ENCODE measurements around the gene EOMES.
A peak's percentile ranks its signal among the peaks of the same experiment; 100 is the strongest.

The EOMES gene

GRCh38 chr3:27714146-27714526, 8.0 kb downstream of the EOMES start:
- no peak overlapping the region for H3K27ac Mint-ChIP-seq
- peaks cover 44% of the 10 kb centered on the region for H3K4me1 Mint-ChIP-seq (ENCODE audit: low read depth)
- H3K36me3 Mint-ChIP-seq (ENCODE audit: low read depth), result peaks cover 6% of the 10 kb centered on the region
- peaks cover 74% of the 10 kb centered on the region for H3K27me3 Mint-ChIP-seq
- H3K9me3 Mint-ChIP-seq, result no peaks in the 10 kb centered on the region
- peak overlapping the region; percentile 91 for H3K4me3 Mint-ChIP-seq

GRCh38 chr3:27713435-27714145, 8.5 kb downstream of the EOMES start:
- Mint-ChIP-seq H3K27ac (peak overlapping the region; percentile 29), H3K27me3 (peaks cover 68% of the 10 kb centered on the region), H3K9me3 (no peaks in the 10 kb centered on the region)

DNA sequence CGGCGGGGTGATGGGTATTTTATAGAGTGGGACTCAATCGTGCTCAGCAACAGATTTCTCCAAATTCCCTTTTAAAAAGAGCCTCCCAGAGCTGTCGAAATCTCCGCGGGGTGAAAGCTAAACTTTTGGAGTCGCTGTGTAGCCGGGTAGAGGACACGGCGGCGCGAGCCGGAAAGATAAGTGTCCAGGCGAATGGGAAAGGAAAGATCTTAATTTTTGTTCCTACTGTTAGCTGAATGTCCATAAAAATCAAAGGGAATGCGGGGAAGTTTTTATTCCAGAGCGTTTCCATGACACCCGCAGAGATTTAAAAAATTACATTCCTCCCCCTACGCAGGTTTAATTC, 9.1 kb downstream of the EOMES start:
- peaks cover 39% of the 10 kb centered on the region for H3K4me1 Mint-ChIP-seq (ENCODE audit: low read depth)
- H3K27ac Mint-ChIP-seq, result peak overlapping the region; percentile 29
- peaks cover 66% of the 10 kb centered on the region for H3K27me3 Mint-ChIP-seq
- peaks cover 6% of the 10 kb centered on the region for H3K36me3 Mint-ChIP-seq (ENCODE audit: low read depth)
- peak overlapping the region; percentile 91 for H3K4me3 Mint-ChIP-seq
- no peaks in the 10 kb centered on the region for H3K9me3 Mint-ChIP-seq

More at GRCh38 chr3:27713435-27714145, 8.5 kb downstream of the EOMES start:
- H3K4me1 Mint-ChIP-seq (ENCODE audit: low read depth), result peaks cover 44% of the 10 kb centered on the region
- H3K4me3 Mint-ChIP-seq, result peak overlapping the region; percentile 91
- peaks cover 6% of the 10 kb centered on the region for H3K36me3 Mint-ChIP-seq (ENCODE audit: low read depth)

DNA sequence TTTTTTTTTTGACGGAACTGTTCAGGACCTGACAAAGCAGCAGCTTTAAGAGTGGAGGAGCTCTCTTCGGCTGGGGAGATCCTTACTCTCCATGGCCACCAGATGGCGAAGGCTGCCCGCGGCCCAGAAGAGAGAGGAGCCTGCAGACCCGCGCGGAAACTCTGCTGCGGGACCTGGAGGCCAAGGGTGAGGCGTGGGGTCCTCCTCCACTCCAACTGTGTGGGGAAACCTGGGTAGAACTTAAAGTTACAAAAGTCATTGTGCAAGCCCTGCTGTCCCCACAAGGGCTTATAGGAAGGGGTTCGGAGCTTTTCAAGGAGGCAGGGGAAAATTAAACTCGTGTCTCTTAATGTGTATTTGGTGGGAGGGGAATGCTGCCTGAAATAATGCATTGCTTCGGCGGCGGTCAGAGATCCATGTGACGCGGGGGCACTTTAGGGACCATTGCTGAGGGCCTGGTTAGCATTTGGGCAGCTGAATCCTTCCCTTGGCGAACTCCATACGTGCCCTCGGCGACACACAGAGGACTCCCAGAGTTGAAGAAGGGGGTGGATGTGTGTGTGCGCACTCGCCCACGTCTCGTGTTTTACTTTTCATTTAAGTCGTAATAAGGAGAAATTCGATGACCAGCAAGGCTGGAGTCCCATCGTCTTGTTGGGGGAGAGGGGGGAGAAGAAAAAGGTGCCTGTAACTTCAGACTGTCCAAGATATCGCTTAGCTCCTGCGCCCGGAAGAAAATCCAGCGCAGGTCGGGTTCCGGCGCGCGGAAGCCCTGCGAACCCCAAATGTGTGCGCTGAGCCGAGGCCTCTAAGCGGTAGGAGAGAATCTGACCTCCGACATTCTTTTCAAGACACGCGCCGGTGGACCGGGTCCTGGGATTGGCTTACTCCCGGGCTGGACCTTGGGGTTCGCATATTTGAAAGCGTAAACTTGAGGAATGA, 9.7 kb downstream of the EOMES start:
- Mint-ChIP-seq H3K4me3 (peak overlapping the region; percentile 91), H3K36me3 (ENCODE audit: low read depth) (peaks cover 4% of the 10 kb centered on the region), H3K9me3 (no peaks in the 10 kb centered on the region), H3K27ac (peak overlapping the region; percentile 84), H3K4me1 (ENCODE audit: low read depth) (peaks cover 35% of the 10 kb centered on the region), H3K27me3 (peaks cover 62% of the 10 kb centered on the region)

DNA sequence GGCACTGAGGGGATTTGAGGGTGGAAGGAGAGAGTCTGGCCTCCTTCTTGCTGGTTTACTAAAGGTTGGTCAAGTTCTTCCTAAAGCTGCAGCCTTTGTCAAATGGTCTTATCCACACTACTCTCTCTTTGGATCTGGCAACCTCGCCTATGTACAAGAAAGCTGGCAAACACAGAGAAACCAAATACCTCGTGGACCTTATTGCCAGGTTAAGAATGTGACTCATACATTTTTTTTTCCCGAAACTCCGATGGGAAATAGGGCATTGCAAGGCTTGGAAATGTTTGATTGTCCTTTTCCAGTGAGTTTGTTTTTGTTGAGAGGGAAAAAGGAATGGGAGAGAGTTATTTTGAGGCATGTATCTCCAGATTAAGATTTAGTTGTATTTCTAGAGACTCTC, 13.9 kb downstream of the EOMES start:
- no peak overlapping the region for H3K4me3 Mint-ChIP-seq
- no peaks in the 10 kb centered on the region for H3K36me3 Mint-ChIP-seq (ENCODE audit: low read depth)
- no peak overlapping the region for H3K27ac Mint-ChIP-seq
- no peaks in the 10 kb centered on the region for H3K9me3 Mint-ChIP-seq
- H3K27me3 Mint-ChIP-seq, result peaks cover 37% of the 10 kb centered on the region
- peaks cover 15% of the 10 kb centered on the region for H3K4me1 Mint-ChIP-seq (ENCODE audit: low read depth)

- H3K27ac Mint-ChIP-seq, result no peak overlapping the region
- no peaks in the 10 kb centered on the region for H3K27me3 Mint-ChIP-seq
- no peaks in the 10 kb centered on the region for H3K36me3 Mint-ChIP-seq (ENCODE audit: low read depth)
- no peak overlapping the region for H3K4me3 Mint-ChIP-seq
- H3K4me1 Mint-ChIP-seq (ENCODE audit: low read depth), result no peaks in the 10 kb centered on the region
- H3K9me3 Mint-ChIP-seq, result peaks cover 6% of the 10 kb centered on the region
These were observed 23.1 kb downstream of the EOMES start for GRCh38 chr3:27699067-27699466.

- Mint-ChIP-seq H3K4me1 (ENCODE audit: low read depth) (no peaks in the 10 kb centered on the region), H3K4me3 (no peak overlapping the region), H3K27ac (no peak overlapping the region), H3K36me3 (ENCODE audit: low read depth) (no peaks in the 10 kb centered on the region), H3K27me3 (peaks cover 5% of the 10 kb centered on the region), H3K9me3 (peaks cover 6% of the 10 kb centered on the region)
These were observed 25.2 kb downstream of the EOMES start for GRCh38 chr3:27696906-27697305.

DNA sequence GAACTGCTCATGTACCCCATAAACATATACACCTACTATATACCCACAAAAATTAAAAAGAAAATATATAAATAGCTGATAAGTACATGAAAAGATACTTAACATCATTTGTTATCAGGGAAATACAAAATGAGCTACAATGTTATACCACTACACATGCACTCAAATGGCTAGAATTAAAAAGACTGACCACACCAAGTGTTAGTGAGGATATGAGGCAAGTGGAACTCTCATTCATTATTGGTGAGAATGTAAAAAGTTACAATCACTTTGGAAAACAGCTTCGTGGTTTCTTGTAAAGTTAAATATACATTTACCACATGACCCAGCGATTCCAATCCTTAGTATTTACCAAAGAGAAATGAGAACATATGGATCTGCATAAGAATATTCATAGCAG, 26.5 kb downstream of the EOMES start:
- Mint-ChIP-seq H3K4me1 (ENCODE audit: low read depth) (no peaks in the 10 kb centered on the region), H3K27me3 (peaks cover 10% of the 10 kb centered on the region), H3K9me3 (peaks cover 10% of the 10 kb centered on the region), H3K36me3 (ENCODE audit: low read depth) (no peaks in the 10 kb centered on the region), H3K27ac (no peak overlapping the region), H3K4me3 (no peak overlapping the region)

DNA sequence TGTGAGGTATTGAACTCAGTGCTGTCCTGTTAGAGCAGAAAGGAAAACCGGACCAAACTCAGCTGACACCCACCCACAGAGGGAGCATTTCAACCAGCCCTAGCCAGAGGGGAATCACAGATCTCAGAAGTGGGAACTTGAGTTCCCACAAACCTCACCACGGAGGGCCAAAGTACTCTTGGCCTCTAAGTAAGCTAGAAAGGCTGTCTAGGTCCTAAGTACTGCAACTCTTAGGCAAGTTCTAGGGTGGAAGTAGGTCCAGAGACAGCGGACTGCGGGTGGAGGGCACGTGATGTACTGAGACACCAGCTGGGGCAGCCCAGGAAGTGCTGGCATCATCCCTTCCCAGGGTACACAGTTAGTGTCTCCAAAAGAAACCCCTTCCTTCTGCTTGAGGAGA, 34.1 kb downstream of the EOMES start:
- no peaks in the 10 kb centered on the region for H3K4me1 Mint-ChIP-seq (ENCODE audit: low read depth)
- H3K9me3 Mint-ChIP-seq, result peaks cover 15% of the 10 kb centered on the region
- H3K36me3 Mint-ChIP-seq (ENCODE audit: low read depth), result no peaks in the 10 kb centered on the region
- no peak overlapping the region for H3K27ac Mint-ChIP-seq
- H3K4me3 Mint-ChIP-seq, result no peak overlapping the region
- H3K27me3 Mint-ChIP-seq, result peaks cover 20% of the 10 kb centered on the region

DNA sequence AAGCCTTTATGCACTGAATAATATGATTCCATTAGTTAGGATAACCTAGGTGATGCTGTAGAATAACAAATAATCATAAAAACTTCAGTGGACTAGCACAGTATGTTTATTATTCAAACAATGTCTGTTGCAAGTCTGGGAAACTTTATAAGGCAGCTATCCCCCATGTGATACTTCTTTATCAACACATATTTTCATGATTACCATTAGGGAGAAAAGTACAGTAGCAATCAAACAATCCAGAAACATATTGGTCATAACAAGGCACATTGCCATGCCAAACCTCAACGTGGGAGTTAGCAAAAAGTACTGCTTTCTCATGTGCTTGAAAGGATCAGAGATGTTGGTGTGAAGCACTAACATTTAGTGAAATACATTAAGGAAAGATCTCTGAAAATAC, 35.5 kb downstream of the EOMES start:
- Mint-ChIP-seq H3K36me3 (ENCODE audit: low read depth) (no peaks in the 10 kb centered on the region), H3K4me3 (no peak overlapping the region), H3K27me3 (peaks cover 16% of the 10 kb centered on the region), H3K9me3 (peaks cover 15% of the 10 kb centered on the region), H3K27ac (no peak overlapping the region), H3K4me1 (ENCODE audit: low read depth) (no peaks in the 10 kb centered on the region)

- no peaks in the 10 kb centered on the region for H3K36me3 Mint-ChIP-seq (ENCODE audit: low read depth)
- no peak overlapping the region for H3K27ac Mint-ChIP-seq
- peaks cover 10% of the 10 kb centered on the region for H3K27me3 Mint-ChIP-seq
- no peak overlapping the region for H3K4me3 Mint-ChIP-seq
- peaks cover 10% of the 10 kb centered on the region for H3K4me1 Mint-ChIP-seq (ENCODE audit: low read depth)
- peaks cover 8% of the 10 kb centered on the region for H3K9me3 Mint-ChIP-seq
These were observed 36.6 kb downstream of the EOMES start for GRCh38 chr3:27685474-27685873.

DNA sequence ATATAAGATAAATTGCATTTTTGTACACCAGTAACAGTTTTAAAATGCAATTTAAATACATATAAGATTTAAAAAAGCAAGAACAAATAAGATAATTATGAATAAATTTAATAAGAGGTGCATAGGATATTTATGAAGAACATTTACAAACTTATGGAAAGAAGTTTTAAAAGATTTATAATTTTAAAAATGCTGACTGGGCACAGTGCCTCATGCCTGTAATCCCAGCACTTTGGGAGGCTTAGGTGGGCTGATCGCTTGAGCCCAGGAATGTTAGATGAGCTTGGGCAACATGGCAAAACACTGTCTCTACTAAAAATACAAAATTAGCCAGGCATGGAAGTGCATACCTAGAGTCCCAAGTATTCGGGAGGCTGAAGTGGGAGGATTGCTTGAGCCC, 37.8 kb downstream of the EOMES start:
- Mint-ChIP-seq H3K4me3 (no peak overlapping the region), H3K36me3 (ENCODE audit: low read depth) (no peaks in the 10 kb centered on the region)

DNA sequence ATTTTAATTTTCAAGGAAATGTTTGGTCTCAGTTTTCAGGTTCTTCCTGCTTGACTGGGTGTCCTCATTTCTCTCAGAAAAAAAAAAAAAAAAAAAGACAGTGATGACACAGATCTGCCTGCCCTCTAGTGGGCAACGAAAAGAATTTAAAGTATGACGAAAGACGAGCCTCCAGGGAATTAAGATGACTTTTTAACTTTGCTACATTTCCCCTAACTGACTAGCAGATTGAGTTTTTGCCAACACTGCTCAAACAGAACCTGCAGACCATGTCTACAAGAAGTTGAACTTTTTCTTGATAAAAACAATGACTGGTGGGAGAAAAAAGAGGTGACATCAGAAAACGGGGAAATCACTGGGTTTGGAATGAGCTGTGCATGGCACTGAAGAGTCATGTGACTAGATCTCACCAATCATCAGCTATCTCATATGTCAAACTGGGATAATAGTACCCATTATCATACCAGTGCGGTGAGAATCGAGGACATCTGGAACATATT, 40.8 kb downstream of the EOMES start:
- H3K4me1 Mint-ChIP-seq (ENCODE audit: low read depth), result peaks cover 10% of the 10 kb centered on the region
- no peaks in the 10 kb centered on the region for H3K9me3 Mint-ChIP-seq
- peak overlapping the region; percentile 46 for H3K27ac Mint-ChIP-seq
- no peaks in the 10 kb centered on the region for H3K36me3 Mint-ChIP-seq (ENCODE audit: low read depth)
- peaks cover 4% of the 10 kb centered on the region for H3K27me3 Mint-ChIP-seq
- peak overlapping the region; percentile 78 for H3K4me3 Mint-ChIP-seq

More for the DNA sequence above, 37.8 kb downstream of the EOMES start:
- H3K4me1 Mint-ChIP-seq (ENCODE audit: low read depth), result peaks cover 10% of the 10 kb centered on the region
- H3K27ac Mint-ChIP-seq, result no peak overlapping the region
- peaks cover 4% of the 10 kb centered on the region for H3K27me3 Mint-ChIP-seq
- H3K9me3 Mint-ChIP-seq, result no peaks in the 10 kb centered on the region

DNA sequence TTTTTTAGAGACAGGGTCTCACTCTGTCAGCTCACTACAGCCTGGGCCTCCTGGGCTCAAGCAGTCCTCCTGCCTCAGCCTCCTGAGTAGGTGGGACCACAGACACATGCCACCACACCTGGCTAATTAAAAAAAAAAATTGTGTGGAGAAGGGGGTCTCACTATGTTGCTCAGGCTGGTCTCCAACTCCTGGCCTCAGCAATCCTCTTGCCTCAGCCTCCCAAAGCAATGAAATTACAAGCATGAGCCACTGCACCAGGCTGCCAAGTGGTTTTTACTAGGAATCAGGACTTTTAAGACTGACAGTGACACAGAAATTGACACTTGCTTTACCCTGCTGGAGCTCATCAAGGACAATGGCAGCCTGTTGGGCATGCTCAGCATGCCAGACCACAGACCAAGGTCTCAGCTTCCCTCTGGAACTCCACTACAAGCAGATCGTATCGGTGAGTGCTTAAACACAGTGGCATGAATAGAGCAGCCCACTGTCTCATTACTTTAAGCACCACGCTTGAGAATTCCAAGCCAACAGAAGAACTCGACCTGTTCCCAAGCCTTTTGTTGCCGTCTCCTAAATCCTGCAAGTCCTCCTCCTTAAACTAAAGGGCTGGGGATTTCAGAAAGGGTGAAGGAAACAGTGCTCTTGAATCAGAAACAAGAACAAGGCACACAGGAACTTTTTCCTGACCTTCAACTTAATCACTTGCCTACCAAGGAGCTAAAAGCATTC, 41.4 kb downstream of the EOMES start:
- Mint-ChIP-seq H3K4me1 (ENCODE audit: low read depth) (peaks cover 10% of the 10 kb centered on the region), H3K9me3 (no peaks in the 10 kb centered on the region), H3K36me3 (ENCODE audit: low read depth) (no peaks in the 10 kb centered on the region), H3K27ac (no peak overlapping the region), H3K27me3 (peaks cover 4% of the 10 kb centered on the region), H3K4me3 (no peak overlapping the region)

DNA sequence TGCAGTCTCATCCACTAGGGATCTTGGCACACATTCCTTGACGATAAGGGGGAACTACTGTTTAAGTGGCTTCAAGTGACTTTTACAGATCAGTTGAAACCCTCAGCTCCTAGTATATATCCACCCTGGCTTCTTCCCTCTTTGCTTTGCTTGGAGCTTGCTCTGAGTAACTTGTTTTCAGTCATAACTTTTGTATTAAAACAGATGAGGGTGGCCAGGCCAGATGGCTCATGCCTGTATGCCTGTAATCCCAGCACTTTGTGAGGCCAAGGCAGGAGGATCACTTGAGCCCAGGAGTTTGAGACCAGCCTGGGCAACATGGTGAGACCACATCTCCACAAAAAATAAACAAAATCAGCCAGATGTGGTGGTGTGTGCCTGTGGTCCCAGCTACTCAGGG, 42.4 kb downstream of the EOMES start:
- H3K4me3 Mint-ChIP-seq, result no peak overlapping the region
- peaks cover 3% of the 10 kb centered on the region for H3K27me3 Mint-ChIP-seq
- peaks cover 10% of the 10 kb centered on the region for H3K4me1 Mint-ChIP-seq (ENCODE audit: low read depth)
- no peaks in the 10 kb centered on the region for H3K36me3 Mint-ChIP-seq (ENCODE audit: low read depth)
- no peak overlapping the region for H3K27ac Mint-ChIP-seq
- no peaks in the 10 kb centered on the region for H3K9me3 Mint-ChIP-seq
